Progenitor cell of endocrine pancreas (in vitro differentiated cells): Measurements from ENCODE around the gene C10orf53. TPM values are rescaled to one million over a fixed set of nuclear protein-coding genes. Genes with fewer than 3 reads are reported as not detected.
"Not testable (repeated sequence)": the region's sequence is repeated elsewhere in the genome, so short reads cannot be mapped to it uniquely, and the experiment has no call there.

Source experiments
- DNase-seq: peaks from one replicate; pipeline ENCODE4 v3.0.0; 2021; ENCODE audit warnings: low spot score; ENCODE audit not compliant: unreplicated experiment
- H3K27ac Mint-ChIP-seq: 2 replicates; pipeline ENCODE4 v1.8.0; 2021; ENCODE audit warnings: mild to moderate bottlenecking, moderate library complexity, mixed read lengths
- H3K27me3 Mint-ChIP-seq: 2 replicates; pipeline ENCODE4 v1.8.0; 2021; ENCODE audit warnings: mixed read lengths
- H3K36me3 Mint-ChIP-seq: 2 replicates; pipeline ENCODE4 v1.8.0; 2022; ENCODE audit warnings: mixed read lengths; ENCODE audit not compliant: insufficient read depth
- H3K4me1 Mint-ChIP-seq: 2 replicates; pipeline ENCODE4 v1.8.0; 2021; ENCODE audit warnings: low read depth, mixed read lengths
- H3K4me3 Mint-ChIP-seq: 2 replicates; pipeline ENCODE4 v1.8.0; 2021; ENCODE audit warnings: low read depth, mild to moderate bottlenecking, moderate library complexity, mixed read lengths
- H3K9me3 Mint-ChIP-seq: 2 replicates; pipeline ENCODE4 v1.8.0; 2021; ENCODE audit warnings: low read depth, mixed read lengths
- total RNA-seq: library from RNA; stranded (reverse); gene quantifications from 2 replicates; pipeline ENCODE4 v1.2.1, GENCODE V29; 2021
- TF ChIP-seq, protein P1 (sequence below): fragments of 200-600 bp; sonication (generic); IDR thresholded peaks from one replicate; pipeline ENCODE4 v1.5.0; 2021; ENCODE audit warnings: antibody characterized with exemption, mild to moderate bottlenecking; ENCODE audit not compliant: unreplicated experiment

C10orf53 gene
- total RNA-seq, 1 donor from 2014 or later: not detected

DNA sequence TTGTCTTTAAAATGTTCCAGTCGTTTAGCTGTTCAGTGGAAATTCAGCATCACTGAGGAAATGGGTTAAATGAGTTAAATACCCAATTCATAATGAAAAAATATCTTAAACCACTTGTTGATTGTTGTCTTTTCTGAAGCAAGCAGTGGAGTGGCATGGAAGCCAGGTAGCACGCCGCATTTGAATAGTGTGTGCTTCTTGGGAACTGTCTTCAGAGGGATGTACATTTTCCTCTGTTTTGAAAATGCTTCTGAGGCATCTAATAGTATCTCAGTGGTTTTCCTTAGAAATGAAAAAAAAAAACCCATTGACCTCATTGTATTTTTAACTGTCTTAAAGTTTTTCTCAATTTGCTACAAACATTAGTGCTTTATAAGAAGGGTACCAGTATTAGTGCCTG is 28.1 kb downstream of the C10orf53 start:
- no peak overlapping the region for H3K27ac Mint-ChIP-seq
- H3K9me3 Mint-ChIP-seq: peaks cover 6% of the 10 kb centered on the region
- TF ChIP-seq, protein P1, sequence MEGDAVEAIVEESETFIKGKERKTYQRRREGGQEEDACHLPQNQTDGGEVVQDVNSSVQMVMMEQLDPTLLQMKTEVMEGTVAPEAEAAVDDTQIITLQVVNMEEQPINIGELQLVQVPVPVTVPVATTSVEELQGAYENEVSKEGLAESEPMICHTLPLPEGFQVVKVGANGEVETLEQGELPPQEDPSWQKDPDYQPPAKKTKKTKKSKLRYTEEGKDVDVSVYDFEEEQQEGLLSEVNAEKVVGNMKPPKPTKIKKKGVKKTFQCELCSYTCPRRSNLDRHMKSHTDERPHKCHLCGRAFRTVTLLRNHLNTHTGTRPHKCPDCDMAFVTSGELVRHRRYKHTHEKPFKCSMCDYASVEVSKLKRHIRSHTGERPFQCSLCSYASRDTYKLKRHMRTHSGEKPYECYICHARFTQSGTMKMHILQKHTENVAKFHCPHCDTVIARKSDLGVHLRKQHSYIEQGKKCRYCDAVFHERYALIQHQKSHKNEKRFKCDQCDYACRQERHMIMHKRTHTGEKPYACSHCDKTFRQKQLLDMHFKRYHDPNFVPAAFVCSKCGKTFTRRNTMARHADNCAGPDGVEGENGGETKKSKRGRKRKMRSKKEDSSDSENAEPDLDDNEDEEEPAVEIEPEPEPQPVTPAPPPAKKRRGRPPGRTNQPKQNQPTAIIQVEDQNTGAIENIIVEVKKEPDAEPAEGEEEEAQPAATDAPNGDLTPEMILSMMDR: no peak
- no peaks in the 10 kb centered on the region for H3K36me3 Mint-ChIP-seq
- no peak overlapping the region for H3K4me3 Mint-ChIP-seq
- peaks cover 22% of the 10 kb centered on the region for H3K27me3 Mint-ChIP-seq
- DNase-seq: no peak
- no peaks in the 10 kb centered on the region for H3K4me1 Mint-ChIP-seq

DNA sequence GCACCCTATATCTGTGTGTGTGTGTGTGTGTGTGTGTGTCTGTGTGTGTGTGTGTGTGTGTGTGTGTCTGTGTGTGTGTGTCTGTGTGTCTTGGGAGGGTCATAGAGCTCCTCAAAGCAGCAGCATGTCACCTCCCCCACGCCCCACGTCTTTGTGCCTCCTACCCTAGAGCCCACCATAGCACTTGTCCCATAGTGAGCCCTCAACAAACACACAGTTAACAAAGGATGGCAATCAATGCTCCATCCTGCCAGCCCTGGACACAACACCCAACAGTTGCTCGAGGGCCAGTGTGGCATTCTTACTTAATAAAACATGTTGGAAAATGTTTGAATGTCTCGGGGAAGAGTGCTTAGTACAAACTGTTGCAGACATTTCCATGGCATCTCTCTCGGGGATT is 30.5 kb downstream of the C10orf53 start:
- DNase-seq: no peak
- H3K36me3 Mint-ChIP-seq: no peaks in the 10 kb centered on the region
- no peak overlapping the region for H3K4me3 Mint-ChIP-seq

DNA sequence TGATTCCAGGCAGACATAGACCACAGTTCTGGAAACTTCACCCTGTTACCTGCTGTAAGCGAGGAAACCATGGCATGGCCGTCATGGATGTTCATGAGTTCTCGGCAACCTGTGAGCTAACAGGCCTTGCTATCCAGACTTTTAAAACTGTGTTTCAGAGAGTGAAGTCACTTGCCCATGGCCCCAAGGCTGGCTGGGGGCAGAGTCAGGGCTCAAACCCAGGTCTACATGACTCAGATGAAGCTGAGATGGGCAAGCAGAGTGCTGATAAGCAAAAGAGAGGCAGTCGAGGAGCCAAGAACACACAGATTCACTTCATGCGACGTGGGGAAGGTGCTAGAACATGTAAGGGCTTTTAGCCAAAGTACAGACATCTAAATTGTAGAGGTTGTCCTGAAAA is 31.5 kb downstream of the C10orf53 start:
- no peaks in the 10 kb centered on the region for H3K4me1 Mint-ChIP-seq
- TF ChIP-seq, protein P1: no peak
- peaks cover 3% of the 10 kb centered on the region for H3K9me3 Mint-ChIP-seq
- H3K36me3 Mint-ChIP-seq: no peaks in the 10 kb centered on the region
- H3K4me3 Mint-ChIP-seq: no peak overlapping the region
- DNase-seq: no peak
- H3K27me3 Mint-ChIP-seq: peaks cover 12% of the 10 kb centered on the region
- no peak overlapping the region for H3K27ac Mint-ChIP-seq

More for the DNA sequence above, 30.5 kb downstream of the C10orf53 start:
- peaks cover 8% of the 10 kb centered on the region for H3K9me3 Mint-ChIP-seq
- peaks cover 12% of the 10 kb centered on the region for H3K27me3 Mint-ChIP-seq
- no peak overlapping the region for H3K27ac Mint-ChIP-seq
- H3K4me1 Mint-ChIP-seq: no peaks in the 10 kb centered on the region
- TF ChIP-seq, protein P1: no peak

GRCh38 chr10:49711481-49711880 is 32.0 kb downstream of the C10orf53 start:
- H3K36me3 Mint-ChIP-seq: no peaks in the 10 kb centered on the region
- no peak overlapping the region for H3K4me3 Mint-ChIP-seq
- H3K27ac Mint-ChIP-seq: no peak overlapping the region
- peaks cover 12% of the 10 kb centered on the region for H3K27me3 Mint-ChIP-seq
- TF ChIP-seq, protein P1: no peak
- no peak for DNase-seq
- no peaks in the 10 kb centered on the region for H3K4me1 Mint-ChIP-seq
- H3K9me3 Mint-ChIP-seq: peaks cover 3% of the 10 kb centered on the region

DNA sequence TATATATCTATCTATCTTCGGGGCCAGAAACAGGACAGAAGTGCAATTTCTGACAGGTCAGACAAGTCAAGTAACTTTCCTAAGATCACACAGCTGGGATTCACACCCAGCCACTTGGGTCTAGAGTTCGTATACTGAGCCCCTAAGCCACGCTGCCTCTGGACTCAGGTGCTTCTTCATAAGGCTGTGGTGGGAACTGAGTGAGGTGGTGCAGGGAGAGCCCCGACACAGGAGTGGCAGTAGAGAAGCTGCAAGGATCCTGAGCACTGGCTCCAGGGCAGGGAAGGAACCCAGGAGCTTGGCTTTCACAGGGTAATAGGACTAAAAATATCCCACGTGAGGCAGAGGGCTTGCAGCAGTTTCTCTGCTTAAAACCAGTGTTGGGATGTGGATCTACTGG is 33.8 kb downstream of the C10orf53 start:
- DNase-seq: no peak
- H3K4me1 Mint-ChIP-seq: no peaks in the 10 kb centered on the region
- TF ChIP-seq, protein P1: no peak
- peaks cover 3% of the 10 kb centered on the region for H3K9me3 Mint-ChIP-seq
- no peak overlapping the region for H3K27ac Mint-ChIP-seq
- no peak overlapping the region for H3K4me3 Mint-ChIP-seq
- peaks cover 9% of the 10 kb centered on the region for H3K27me3 Mint-ChIP-seq
- H3K36me3 Mint-ChIP-seq: no peaks in the 10 kb centered on the region

- H3K27me3 Mint-ChIP-seq, H3K4me1 Mint-ChIP-seq, H3K27ac Mint-ChIP-seq, H3K4me3 Mint-ChIP-seq, H3K36me3 Mint-ChIP-seq, DNase-seq, H3K9me3 Mint-ChIP-seq: not testable (repeated sequence)
Measured at GRCh38 chr10:49715157-49715556, 35.7 kb downstream of the C10orf53 start.
